Measurements from ENCODE around the gene CA14.

- no peak for TF ChIP-seq CTCF (IDR thresholded peaks at IDR 0.05; ENCODE audit: low read length)
- no peak for TF ChIP-seq EZH2phosphoT487 (IDR thresholded peaks at IDR 0.05; ENCODE audit: low read length)
Measured at GRCh38 chr1:150282558-150282958, 25.0 kb downstream of the CA14 start.
